ENCODE data around the gene SKAP1.

SKAP1 gene

GRCh38 chr17:48393283-48393682 lies 36.7 kb downstream of the SKAP1 start:
- Mint-ChIP-seq H3K4me3 (no peak overlapping the region), H3K27me3 (ENCODE audit: low read depth, poor library complexity) (no peaks in the 10 kb centered on the region), H3K27ac (no peak overlapping the region), H3K9me3 (no peaks in the 10 kb centered on the region), H3K36me3 (ENCODE audit: low read depth) (no peaks in the 10 kb centered on the region), H3K4me1 (peaks cover 6% of the 10 kb centered on the region)
- DNase-seq = no peak
- TF ChIP-seq CTCF (IDR thresholded peaks at IDR 0.05) = no peak

- Mint-ChIP-seq H3K9me3 (no peaks in the 10 kb centered on the region), H3K27ac (no peak overlapping the region), H3K4me3 (no peak overlapping the region), H3K27me3 (ENCODE audit: low read depth, poor library complexity) (no peaks in the 10 kb centered on the region), H3K36me3 (ENCODE audit: low read depth) (no peaks in the 10 kb centered on the region), H3K4me1 (peaks cover 6% of the 10 kb centered on the region)
- no peak for TF ChIP-seq CTCF (IDR thresholded peaks at IDR 0.05)
- DNase-seq = no peak
These were observed 37.2 kb downstream of the SKAP1 start for GRCh38 chr17:48392857-48393256.

- TF ChIP-seq CTCF (IDR thresholded peaks at IDR 0.05) = no peak
- Mint-ChIP-seq H3K4me3 (no peak overlapping the region), H3K36me3 (ENCODE audit: low read depth) (no peaks in the 10 kb centered on the region), H3K4me1 (peaks cover 6% of the 10 kb centered on the region), H3K9me3 (no peaks in the 10 kb centered on the region), H3K27ac (no peak overlapping the region), H3K27me3 (ENCODE audit: low read depth, poor library complexity) (peaks cover 3% of the 10 kb centered on the region)
- DNase-seq = no peak
These were observed 38.6 kb downstream of the SKAP1 start for GRCh38 chr17:48391444-48391843.

GRCh38 chr17:48389903-48390302 lies 40.1 kb downstream of the SKAP1 start:
- TF ChIP-seq CTCF (IDR thresholded peaks at IDR 0.05) = no peak
- peaks cover 6% of the 10 kb centered on the region for H3K4me1 Mint-ChIP-seq
- no peaks in the 10 kb centered on the region for H3K9me3 Mint-ChIP-seq
- DNase-seq = no peak
- H3K27ac Mint-ChIP-seq = no peak overlapping the region
- H3K27me3 Mint-ChIP-seq (ENCODE audit: low read depth, poor library complexity) = peaks cover 7% of the 10 kb centered on the region
- H3K36me3 Mint-ChIP-seq (ENCODE audit: low read depth) = no peaks in the 10 kb centered on the region
- no peak overlapping the region for H3K4me3 Mint-ChIP-seq

GRCh38 chr17:48388955-48389743 lies 40.9 kb downstream of the SKAP1 start:
- DNase-seq = no peak
- H3K27ac Mint-ChIP-seq = no peak overlapping the region
- no peak for TF ChIP-seq CTCF (IDR thresholded peaks at IDR 0.05)
- no peaks in the 10 kb centered on the region for H3K9me3 Mint-ChIP-seq
- no peak overlapping the region for H3K4me3 Mint-ChIP-seq
- peaks cover 6% of the 10 kb centered on the region for H3K4me1 Mint-ChIP-seq
- no peaks in the 10 kb centered on the region for H3K36me3 Mint-ChIP-seq (ENCODE audit: low read depth)
- H3K27me3 Mint-ChIP-seq (ENCODE audit: low read depth, poor library complexity) = peaks cover 8% of the 10 kb centered on the region

GRCh38 chr17:48386826-48387225 lies 43.2 kb downstream of the SKAP1 start:
- H3K4me3 Mint-ChIP-seq = no peak overlapping the region
- no peak for TF ChIP-seq CTCF (IDR thresholded peaks at IDR 0.05)
- no peaks in the 10 kb centered on the region for H3K36me3 Mint-ChIP-seq (ENCODE audit: low read depth)
- no peaks in the 10 kb centered on the region for H3K9me3 Mint-ChIP-seq
- DNase-seq = no peak
- no peak overlapping the region for H3K27ac Mint-ChIP-seq
- peaks cover 11% of the 10 kb centered on the region for H3K27me3 Mint-ChIP-seq (ENCODE audit: low read depth, poor library complexity)
- peaks cover 6% of the 10 kb centered on the region for H3K4me1 Mint-ChIP-seq

Measured in nephron progenitor cell (in vitro differentiated cells).